A673 (cell line): ENCODE data around the gene SLC2A8. TPM values are rescaled to one million over a fixed set of nuclear protein-coding genes. Genes with fewer than 3 reads are reported as not detected.

Experiments used
- BruUV-seq: library from RNA; stranded (reverse); fragments of 400-500 nt; replicated peaks from 2 replicates; lab custom pipeline; 2021; lab: Mats Ljungman, UMichigan
- CTCF ChIA-PET: fragments of 300-600 bp; sonication (Branson Sonifier 250); formaldehyde crosslinking; loops from one replicate; lab custom pipeline; 2022; ENCODE audit warnings: antibody characterized with exemption; lab: Charles Lee
- POLR2A ChIA-PET: fragments of 300-600 bp; sonication (Branson Sonifier 250); formaldehyde crosslinking; loops from one replicate; lab custom pipeline; 2022; ENCODE audit warnings: antibody characterized with exemption; ENCODE audit not compliant: low non-redundant PET; lab: Charles Lee
- DNase-seq: peaks from one replicate; pipeline ENCODE4 v3.0.0-alpha.2; 2015; ENCODE audit warnings: low spot score
- H3K27ac ChIP-seq: fragments of 200-600 bp; sonication (generic); 2 replicates; pipeline ENCODE4 v1.5.1; 2016; ENCODE audit warnings: mixed run types, low read depth, mild to moderate bottlenecking, mixed read lengths, antibody characterized with exemption, low read length; ENCODE audit not compliant: poor library complexity, severe bottlenecking
- H3K27me3 ChIP-seq: fragments of 200-600 bp; sonication (generic); replicated peaks from 2 replicates; pipeline ENCODE4 v1.6.1; 2017; ENCODE audit warnings: mixed run types, low read depth, mild to moderate bottlenecking, mixed read lengths, antibody characterized with exemption, low read length; ENCODE audit not compliant: insufficient read depth, poor library complexity
- H3K36me3 ChIP-seq: fragments of 200-600 bp; sonication (generic); 2 replicates; pipeline ENCODE4 v1.6.1; 2016; ENCODE audit warnings: mixed run types, mild to moderate bottlenecking, mixed read lengths, antibody characterized with exemption, low read length; ENCODE audit not compliant: insufficient read depth, poor library complexity, severe bottlenecking
- H3K4me1 ChIP-seq: fragments of 200-600 bp; sonication (generic); 2 replicates; pipeline ENCODE4 v1.6.1; 2017; ENCODE audit warnings: mixed run types, mild to moderate bottlenecking, mixed read lengths, antibody characterized with exemption, low read length; ENCODE audit not compliant: insufficient read depth, poor library complexity, severe bottlenecking
- H3K4me3 ChIP-seq: fragments of 200-600 bp; sonication (generic); 2 replicates; pipeline ENCODE4 v1.5.1; 2016; ENCODE audit warnings: low read depth, mixed run types, mild to moderate bottlenecking, mixed read lengths, low read length; ENCODE audit not compliant: poor library complexity, severe bottlenecking
- H3K9me3 ChIP-seq: fragments of 200-600 bp; sonication (generic); 2 replicates; pipeline ENCODE4 v1.6.1; 2016; ENCODE audit warnings: mixed run types, low read depth, mild to moderate bottlenecking, mixed read lengths, antibody characterized with exemption, low read length; ENCODE audit not compliant: poor library complexity, severe bottlenecking
- EZH2 ChIP-seq: fragments of 200-600 bp; sonication (generic); IDR thresholded peaks from 2 replicates; pipeline ENCODE4 v1.6.1; 2017; ENCODE audit warnings: borderline replicate concordance, low read depth, mild to moderate bottlenecking, mixed read lengths, antibody characterized with exemption, low read length; ENCODE audit not compliant: poor library complexity, severe bottlenecking
- intact Hi-C: fragments of 100-400 bp; cut with micrococcal nuclease; formaldehyde crosslinking; loops from one replicate; pipeline ENCODE4 v1.10.0; 2022; ENCODE audit not compliant: unreplicated experiment
- total RNA-seq: library from RNA; stranded (reverse); gene quantifications from 2 replicates; pipeline ENCODE4 v1.2.3, GENCODE V29; 2021
- TF ChIP-seq, protein P1 (sequence below): fragments of 300-800, 200-600 bp; sonication (generic); conservative IDR thresholded peaks from 2 replicates; pipeline ENCODE4 v1.5.1; 2017; ENCODE audit warnings: low read depth, mild to moderate bottlenecking, antibody characterized with exemption, low read length, moderate library complexity, mixed read lengths

SLC2A8 gene
- total RNA-seq, 1 experiment from 2014 or later, result 12.7 TPM

- CTCF ChIA-PET, result no interaction called here
Measured at GRCh38 chr9:127384016-127384730, 12.8 kb upstream of the SLC2A8 start.

GRCh38 chr9:127384901-127385300 lies 12.1 kb upstream of the SLC2A8 start:
- no TSS peak for BruUV-seq
- Histone ChIP-seq H3K4me1 (peaks cover 5% of the 10 kb centered on the region), H3K4me3 (no peak overlapping the region), H3K27ac (no peak overlapping the region), H3K36me3 (no peaks in the 10 kb centered on the region), H3K27me3 (no peaks in the 10 kb centered on the region), H3K9me3 (no peaks in the 10 kb centered on the region)
- DNase-seq, result no peak
- TF ChIP-seq EZH2, result no peak
- TF ChIP-seq, protein P1, sequence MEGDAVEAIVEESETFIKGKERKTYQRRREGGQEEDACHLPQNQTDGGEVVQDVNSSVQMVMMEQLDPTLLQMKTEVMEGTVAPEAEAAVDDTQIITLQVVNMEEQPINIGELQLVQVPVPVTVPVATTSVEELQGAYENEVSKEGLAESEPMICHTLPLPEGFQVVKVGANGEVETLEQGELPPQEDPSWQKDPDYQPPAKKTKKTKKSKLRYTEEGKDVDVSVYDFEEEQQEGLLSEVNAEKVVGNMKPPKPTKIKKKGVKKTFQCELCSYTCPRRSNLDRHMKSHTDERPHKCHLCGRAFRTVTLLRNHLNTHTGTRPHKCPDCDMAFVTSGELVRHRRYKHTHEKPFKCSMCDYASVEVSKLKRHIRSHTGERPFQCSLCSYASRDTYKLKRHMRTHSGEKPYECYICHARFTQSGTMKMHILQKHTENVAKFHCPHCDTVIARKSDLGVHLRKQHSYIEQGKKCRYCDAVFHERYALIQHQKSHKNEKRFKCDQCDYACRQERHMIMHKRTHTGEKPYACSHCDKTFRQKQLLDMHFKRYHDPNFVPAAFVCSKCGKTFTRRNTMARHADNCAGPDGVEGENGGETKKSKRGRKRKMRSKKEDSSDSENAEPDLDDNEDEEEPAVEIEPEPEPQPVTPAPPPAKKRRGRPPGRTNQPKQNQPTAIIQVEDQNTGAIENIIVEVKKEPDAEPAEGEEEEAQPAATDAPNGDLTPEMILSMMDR, result no peak
- POLR2A ChIA-PET, result no interaction called here
- intact Hi-C loops, result no loop called here
- CTCF ChIA-PET, result no interaction called here

More at GRCh38 chr9:127384016-127384730, 12.8 kb upstream of the SLC2A8 start:
- no peak for DNase-seq
- H3K4me1 ChIP-seq, result peaks cover 5% of the 10 kb centered on the region
- intact Hi-C loops, result no loop called here
- H3K27ac ChIP-seq, result no peak overlapping the region
- no TSS peak for BruUV-seq
- POLR2A ChIA-PET, result no interaction called here
- H3K36me3 ChIP-seq, result no peaks in the 10 kb centered on the region
- H3K27me3 ChIP-seq, result no peaks in the 10 kb centered on the region
- H3K4me3 ChIP-seq, result no peak overlapping the region
- TF ChIP-seq, protein P1, result no peak
- no peaks in the 10 kb centered on the region for H3K9me3 ChIP-seq

GRCh38 chr9:127386249-127386648 lies 10.7 kb upstream of the SLC2A8 start:
- DNase-seq, result no peak
- no TSS peak for BruUV-seq
- Histone ChIP-seq H3K4me1 (peaks cover 5% of the 10 kb centered on the region), H3K27ac (no peak overlapping the region), H3K4me3 (no peak overlapping the region), H3K36me3 (no peaks in the 10 kb centered on the region), H3K9me3 (no peaks in the 10 kb centered on the region), H3K27me3 (no peaks in the 10 kb centered on the region)
- ChIA-PET POLR2A (no interaction called here), CTCF (no interaction called here)
- intact Hi-C loops, result no loop called here
- TF ChIP-seq, protein P1, result no peak
- TF ChIP-seq EZH2, result no peak
